B cell (primary cell): Measurements from ENCODE around the gene NUDT16L1.

ENCODE experiments used
- CTCF ChIP-seq: fragments of 200-600 bp; IDR thresholded peaks from one replicate; pipeline ENCODE4 v1.8.0; 2022; ENCODE audit warnings: antibody characterized with exemption, mild to moderate bottlenecking
- EZH2 ChIP-seq: IDR thresholded peaks from 2 replicates; pipeline ENCODE4 v1.6.1; 2012; ENCODE audit warnings: borderline replicate concordance, low read depth, mild to moderate bottlenecking, moderate library complexity, low read length; ENCODE audit not compliant: insufficient read depth, poor library complexity, severe bottlenecking

- no peak for TF ChIP-seq CTCF
- TF ChIP-seq EZH2: no peak
These were observed 4.2 kb upstream of the NUDT16L1 start for GRCh38 chr16:4689091-4689671.
